Breast epithelium (tissue), 4 donors: Measurements from ENCODE around the gene EIF4ENIF1. TPM values are rescaled to one million over a fixed set of nuclear protein-coding genes. Genes with fewer than 3 reads are reported as not detected.

Source experiments
- DNase-seq, 2 donors: peaks; one replicate each; pipeline ENCODE4 v3.0.0-alpha.2; 2019; ENCODE audit warnings: low spot score in 2 of 2
- H3K27ac ChIP-seq, 2 donors: fragments of 200-600 bp; sonication (generic) in 1 of 2; one replicate each; pipeline ENCODE4 v1.5.1; 2016 to 2019; ENCODE audit warnings: mild to moderate bottlenecking in 1 of 2
- H3K27me3 ChIP-seq, 2 donors: fragments of 200-600 bp; sonication (generic) in 1 of 2; one replicate each; pipeline versions ENCODE4 v1.5.1 to v1.6.0; 2017 to 2019; ENCODE audit warnings: control low read depth in 1 of 2, mild to moderate bottlenecking in 1 of 2
- H3K36me3 ChIP-seq: fragments of 200-600 bp; one replicate; pipeline ENCODE4 v1.5.1; 2019
- H3K4me1 ChIP-seq, 2 donors: fragments of 200-600 bp; sonication (generic); one replicate each; pipeline ENCODE4 v1.5.1; 2016 to 2019; ENCODE audit warnings: control low read depth in 1 of 2
- H3K4me3 ChIP-seq, 3 donors: fragments of 200-600 bp; sonication (generic); 1 replicate in 2 of 3; 2 replicates in 1 of 3; pipeline ENCODE4 v1.5.1; 2016 to 2019; ENCODE audit warnings: mild to moderate bottlenecking in 3 of 3, moderate library complexity in 2 of 3
- H3K9me3 ChIP-seq, 2 donors: fragments of 200-600 bp; sonication (generic) in 1 of 2; one replicate each; pipeline ENCODE4 v1.5.1; 2016 to 2019; ENCODE audit warnings: control low read depth in 1 of 2
- POLR2A ChIP-seq: fragments of 450-650 bp; IDR thresholded peaks from one replicate; pipeline ENCODE4 v1.6.1; 2016; ENCODE audit warnings: antibody characterized with exemption, mild to moderate bottlenecking, moderate library complexity
- POLR2AphosphoS5 ChIP-seq, 3 donors: sonication (generic); formaldehyde crosslinking; IDR thresholded peaks; one replicate each; pipeline ENCODE4 v1.6.1; 2017; ENCODE audit warnings: antibody characterized with exemption in 3 of 3
- intact Hi-C: fragments of 100-400 bp; cut with DNase I; formaldehyde crosslinking; loops from one replicate; pipeline ENCODE4 v1.15.1; 2023; ENCODE audit warnings: low total_unique reads
- total RNA-seq, 3 donors: library from RNA; depleted of rRNA; stranded (reverse); fragments of >200 nt; gene quantifications; one replicate each; pipeline ENCODE4 v1.1.0, GENCODE V29; 2016
- TF ChIP-seq, protein P1 (sequence below), 3 donors: fragments of 450-650 bp; IDR thresholded peaks; one replicate each; pipeline ENCODE4 v1.5.1; 2016 to 2017; ENCODE audit warnings: antibody characterized with exemption in 3 of 3, mild to moderate bottlenecking in 3 of 3, moderate library complexity in 3 of 3

Gene EIF4ENIF1, protein sequence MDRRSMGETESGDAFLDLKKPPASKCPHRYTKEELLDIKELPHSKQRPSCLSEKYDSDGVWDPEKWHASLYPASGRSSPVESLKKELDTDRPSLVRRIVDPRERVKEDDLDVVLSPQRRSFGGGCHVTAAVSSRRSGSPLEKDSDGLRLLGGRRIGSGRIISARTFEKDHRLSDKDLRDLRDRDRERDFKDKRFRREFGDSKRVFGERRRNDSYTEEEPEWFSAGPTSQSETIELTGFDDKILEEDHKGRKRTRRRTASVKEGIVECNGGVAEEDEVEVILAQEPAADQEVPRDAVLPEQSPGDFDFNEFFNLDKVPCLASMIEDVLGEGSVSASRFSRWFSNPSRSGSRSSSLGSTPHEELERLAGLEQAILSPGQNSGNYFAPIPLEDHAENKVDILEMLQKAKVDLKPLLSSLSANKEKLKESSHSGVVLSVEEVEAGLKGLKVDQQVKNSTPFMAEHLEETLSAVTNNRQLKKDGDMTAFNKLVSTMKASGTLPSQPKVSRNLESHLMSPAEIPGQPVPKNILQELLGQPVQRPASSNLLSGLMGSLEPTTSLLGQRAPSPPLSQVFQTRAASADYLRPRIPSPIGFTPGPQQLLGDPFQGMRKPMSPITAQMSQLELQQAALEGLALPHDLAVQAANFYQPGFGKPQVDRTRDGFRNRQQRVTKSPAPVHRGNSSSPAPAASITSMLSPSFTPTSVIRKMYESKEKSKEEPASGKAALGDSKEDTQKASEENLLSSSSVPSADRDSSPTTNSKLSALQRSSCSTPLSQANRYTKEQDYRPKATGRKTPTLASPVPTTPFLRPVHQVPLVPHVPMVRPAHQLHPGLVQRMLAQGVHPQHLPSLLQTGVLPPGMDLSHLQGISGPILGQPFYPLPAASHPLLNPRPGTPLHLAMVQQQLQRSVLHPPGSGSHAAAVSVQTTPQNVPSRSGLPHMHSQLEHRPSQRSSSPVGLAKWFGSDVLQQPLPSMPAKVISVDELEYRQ
- total RNA-seq, result 10 to 100 TPM; 15.2 to 23.3 (median 20.0) TPM

DNA sequence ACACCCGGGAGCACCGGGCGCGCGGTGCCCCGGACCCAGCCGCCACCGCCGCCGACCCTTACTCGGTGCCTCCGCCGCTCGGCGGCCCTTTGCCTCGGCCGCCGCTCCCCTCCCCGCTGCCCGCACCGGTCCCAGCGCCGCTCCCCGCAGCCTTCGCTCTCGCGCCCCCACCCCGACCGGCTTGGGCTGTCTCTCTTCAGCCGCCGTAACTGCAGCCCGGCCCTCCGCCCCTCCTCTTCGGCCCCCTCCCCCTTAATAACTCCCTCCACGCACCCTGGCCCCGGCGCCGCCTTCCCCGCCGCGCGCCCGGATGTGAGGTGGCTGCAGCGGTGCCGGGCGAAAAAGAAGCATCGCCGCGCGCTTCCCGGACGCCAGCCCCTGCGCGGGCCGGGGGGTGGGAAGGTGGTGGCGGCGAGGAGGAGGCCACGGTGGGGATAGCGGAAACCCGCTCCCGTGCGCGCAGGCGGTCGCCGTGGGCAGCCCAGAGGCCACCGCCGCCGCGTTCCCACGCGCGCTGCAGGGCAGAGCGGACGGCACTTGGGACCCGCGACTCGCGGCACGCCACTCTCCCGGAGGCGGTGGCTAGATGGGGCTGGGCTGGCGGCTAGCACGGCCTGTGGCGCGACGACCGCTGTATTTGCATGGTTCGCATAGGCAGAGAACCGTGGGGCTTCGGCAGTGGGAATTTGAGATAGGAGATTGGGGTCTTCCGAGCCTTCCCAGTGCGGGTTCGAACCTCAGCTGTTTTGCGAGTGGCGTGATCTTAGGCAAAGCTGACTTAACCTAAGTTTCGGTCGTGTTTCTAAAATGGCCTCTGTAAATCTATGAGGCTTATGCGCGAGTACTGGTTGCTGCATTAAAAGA lies at the start of gene EIF4ENIF1:
EIF4ENIF1 (minus strand) TSS at position 211 of the 864 bp plus-strand sequence. CDS start 1,124 bp downstream, outside the sequence.
- peaks cover 9 to 14% of the 10 kb centered on the region in 2 donors for H3K4me1 ChIP-seq
- H3K27ac ChIP-seq, result peak within 1 kb of the TSS; percentile 97 to 99
- no peaks in the 10 kb centered on the region for H3K36me3 ChIP-seq
- no peaks in the 10 kb centered on the region for H3K27me3 ChIP-seq
- peak within 1 kb of the TSS; percentile 69 to 97 (median 89) for H3K4me3 ChIP-seq
- H3K9me3 ChIP-seq, result no peaks in the 10 kb centered on the region
- TF ChIP-seq POLR2A, result no peak
- peak; percentile 71 to 83 (median 78) for TF ChIP-seq POLR2AphosphoS5 (IDR thresholded peaks at IDR 0.05)
- TF ChIP-seq, protein P1, sequence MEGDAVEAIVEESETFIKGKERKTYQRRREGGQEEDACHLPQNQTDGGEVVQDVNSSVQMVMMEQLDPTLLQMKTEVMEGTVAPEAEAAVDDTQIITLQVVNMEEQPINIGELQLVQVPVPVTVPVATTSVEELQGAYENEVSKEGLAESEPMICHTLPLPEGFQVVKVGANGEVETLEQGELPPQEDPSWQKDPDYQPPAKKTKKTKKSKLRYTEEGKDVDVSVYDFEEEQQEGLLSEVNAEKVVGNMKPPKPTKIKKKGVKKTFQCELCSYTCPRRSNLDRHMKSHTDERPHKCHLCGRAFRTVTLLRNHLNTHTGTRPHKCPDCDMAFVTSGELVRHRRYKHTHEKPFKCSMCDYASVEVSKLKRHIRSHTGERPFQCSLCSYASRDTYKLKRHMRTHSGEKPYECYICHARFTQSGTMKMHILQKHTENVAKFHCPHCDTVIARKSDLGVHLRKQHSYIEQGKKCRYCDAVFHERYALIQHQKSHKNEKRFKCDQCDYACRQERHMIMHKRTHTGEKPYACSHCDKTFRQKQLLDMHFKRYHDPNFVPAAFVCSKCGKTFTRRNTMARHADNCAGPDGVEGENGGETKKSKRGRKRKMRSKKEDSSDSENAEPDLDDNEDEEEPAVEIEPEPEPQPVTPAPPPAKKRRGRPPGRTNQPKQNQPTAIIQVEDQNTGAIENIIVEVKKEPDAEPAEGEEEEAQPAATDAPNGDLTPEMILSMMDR (IDR thresholded peaks at IDR 0.05), result peak in 1 of 3 donors; percentile 11
- intact Hi-C loops, result no loop called here
- DNase-seq, result peak; percentile 75 to 81

DNA sequence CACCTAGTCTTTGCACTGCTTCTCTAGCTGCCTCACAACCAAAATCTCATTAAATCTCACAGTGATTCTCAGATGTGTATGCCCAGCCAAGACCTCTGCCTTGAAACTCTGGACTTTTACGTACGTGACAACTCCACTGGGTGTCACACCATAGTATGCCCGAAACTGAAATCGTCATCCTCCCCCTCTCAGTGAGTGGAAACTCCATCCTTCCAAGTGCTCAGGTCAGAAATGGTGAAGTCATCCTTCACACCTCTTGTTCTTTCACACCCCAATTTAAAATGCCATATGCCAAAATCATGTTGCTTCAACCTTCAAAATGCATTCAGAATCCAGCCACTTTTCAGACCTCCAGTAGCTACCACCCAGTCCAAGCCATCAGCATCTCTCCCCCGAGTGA lies 49.2 kb upstream of the EIF4ENIF1 start:
- intact Hi-C loops, result no loop called here
- H3K4me3 ChIP-seq, result no peak overlapping the region
- TF ChIP-seq, protein P1 (IDR thresholded peaks at IDR 0.05), result no peak
- TF ChIP-seq POLR2AphosphoS5 (IDR thresholded peaks at IDR 0.05), result no peak
- TF ChIP-seq POLR2A, result no peak
- no peaks in the 10 kb centered on the region for H3K36me3 ChIP-seq
- no peaks in the 10 kb centered on the region for H3K4me1 ChIP-seq
- H3K27me3 ChIP-seq, result no peaks in the 10 kb centered on the region
- no peaks in the 10 kb centered on the region for H3K9me3 ChIP-seq
- no peak for DNase-seq
- no peak overlapping the region for H3K27ac ChIP-seq

DNA sequence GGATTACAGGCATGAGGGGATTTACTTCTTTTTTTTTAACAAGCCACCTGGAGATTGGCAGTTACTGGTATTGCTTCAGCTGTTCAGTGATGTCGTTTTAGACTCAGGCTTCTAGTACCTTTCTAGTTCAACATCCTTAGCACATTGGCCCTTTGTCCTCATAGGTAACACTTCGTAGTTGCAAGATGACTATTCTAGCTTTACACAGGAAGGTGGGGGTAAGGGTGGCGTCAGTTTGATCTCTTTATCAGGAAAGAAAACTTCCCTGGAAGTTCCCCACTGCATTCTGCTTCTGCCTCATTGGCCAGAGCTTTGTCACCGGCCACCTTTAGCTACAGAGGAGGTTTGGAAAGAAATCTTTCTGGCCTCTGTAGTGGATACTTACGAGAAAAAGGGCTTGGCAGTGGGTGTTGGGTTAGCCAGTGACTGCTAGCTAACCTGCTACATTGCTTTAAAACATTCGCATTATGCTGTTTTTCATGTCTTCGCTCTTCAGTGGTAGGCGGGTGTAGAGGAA lies 47.4 kb upstream of the EIF4ENIF1 start:
- TF ChIP-seq, protein P1 (IDR thresholded peaks at IDR 0.05), result no peak
- TF ChIP-seq POLR2AphosphoS5 (IDR thresholded peaks at IDR 0.05), result no peak
- no peak for TF ChIP-seq POLR2A
- intact Hi-C loops, result no loop called here
- Histone ChIP-seq H3K4me3 (no peak overlapping the region), H3K4me1 (no peaks in the 10 kb centered on the region), H3K9me3 (no peaks in the 10 kb centered on the region), H3K36me3 (no peaks in the 10 kb centered on the region), H3K27me3 (no peaks in the 10 kb centered on the region), H3K27ac (no peak overlapping the region)
- DNase-seq, result no peak

DNA sequence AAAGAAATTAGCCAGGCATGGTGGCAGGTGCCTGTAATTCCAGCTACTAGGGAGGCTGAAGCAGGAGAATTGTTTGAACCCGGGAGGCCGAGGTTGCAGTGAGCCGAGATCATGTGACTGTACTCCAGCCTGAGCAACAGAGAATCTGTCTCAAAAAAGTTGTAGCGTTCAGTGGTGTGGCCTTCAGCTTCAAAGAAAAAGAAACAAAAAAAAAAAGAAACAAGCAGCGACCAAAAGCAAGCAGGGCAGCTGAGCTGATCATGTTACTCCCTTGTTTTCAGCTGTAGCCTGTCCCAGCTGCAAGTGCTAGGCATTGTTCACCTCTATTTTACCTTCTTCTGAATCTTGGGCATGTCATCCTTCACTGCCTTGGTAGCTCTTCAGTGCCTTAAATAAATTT lies 43.7 kb upstream of the EIF4ENIF1 start:
- Histone ChIP-seq H3K27me3 (no peaks in the 10 kb centered on the region), H3K4me1 (no peaks in the 10 kb centered on the region), H3K4me3 (no peak overlapping the region), H3K27ac (peak overlapping the region in 1 of 2 donors; percentile 15), H3K36me3 (no peaks in the 10 kb centered on the region), H3K9me3 (no peaks in the 10 kb centered on the region)
- DNase-seq, result no peak
- TF ChIP-seq POLR2AphosphoS5 (IDR thresholded peaks at IDR 0.05) (no peak), POLR2A (no peak)
- TF ChIP-seq, protein P1 (IDR thresholded peaks at IDR 0.05), result no peak
- intact Hi-C loops, result no loop called here
